CD14-positive monocyte (primary cell): ENCODE results near the gene APOBEC3F. TPM values are rescaled to one million over a fixed set of nuclear protein-coding genes. Genes with fewer than 3 reads are reported as not detected.
A peak's percentile ranks its signal among the peaks of the same experiment; 100 is the strongest.
"Not testable (repeated sequence)": the region's sequence is repeated elsewhere in the genome, so short reads cannot be mapped to it uniquely, and the experiment has no call there.

Experiments
- DNase-seq, 3 donors: peaks; one replicate each; pipeline ENCODE4 v3.0.0-alpha.2; 2011 to 2022
- H2AFZ ChIP-seq: 2 replicates; pipeline ENCODE4 v1.6.0; 2012; ENCODE audit warnings: mild to moderate bottlenecking, low read depth, low read length, inconsistent platforms; ENCODE audit not compliant: insufficient read depth, poor library complexity, severe bottlenecking
- H3K27ac ChIP-seq, 2 donors: 1 replicate in 1 of 2; 2 replicates in 1 of 2; pipeline ENCODE4 v1.5.1; 2012 to 2013; ENCODE audit warnings: low read length in 2 of 2, control low read depth in 1 of 2, inconsistent platforms in 1 of 2, low read depth in 1 of 2, mild to moderate bottlenecking in 1 of 2
- H3K27me3 ChIP-seq, 2 donors: one replicate each; pipeline versions ENCODE4 v1.6.0 to v1.6.1; 2011 to 2013; ENCODE audit warnings: low read length in 2 of 2; ENCODE audit not compliant: control insufficient read depth in 2 of 2, insufficient read depth in 2 of 2
- H3K36me3 ChIP-seq, 2 donors: replicated peaks in 1 of 2; 1 replicate in 1 of 2; 2 replicates in 1 of 2; pipeline versions ENCODE4 v1.5.1 to v1.6.1; 2012 to 2013; ENCODE audit warnings: low read length in 2 of 2, control low read depth in 1 of 2, inconsistent platforms in 1 of 2, mild to moderate bottlenecking in 1 of 2; ENCODE audit not compliant: insufficient read depth in 2 of 2, control insufficient read depth in 1 of 2
- H3K4me1 ChIP-seq, 2 donors: 1 replicate in 1 of 2; 2 replicates in 1 of 2; pipeline versions ENCODE4 v1.5.1 to v1.6.1; 2012 to 2013; ENCODE audit warnings: low read length in 2 of 2, control low read depth in 1 of 2, inconsistent platforms in 1 of 2, mild to moderate bottlenecking in 1 of 2, moderate library complexity in 1 of 2; ENCODE audit not compliant: insufficient read depth in 2 of 2, control insufficient read depth in 1 of 2
- H3K4me2 ChIP-seq: replicated peaks from 2 replicates; pipeline ENCODE3; 2012; ENCODE audit warnings: low read length, moderate library complexity, mild to moderate bottlenecking; ENCODE audit not compliant: poor library complexity, severe bottlenecking; ENCODE audit errors: extremely low read depth
- H3K4me3 ChIP-seq, 3 experiments: fragments of 200-600 bp in 1 of 3; sonication (generic) in 1 of 3; replicated peaks in 1 of 3; 1 replicate in 2 of 3; 2 replicates in 1 of 3; pipeline ENCODE4 v1.5.1; 2011 to 2013; ENCODE audit warnings: low read length in 3 of 3, mild to moderate bottlenecking in 3 of 3, control low read depth in 2 of 3, low read depth in 2 of 3, inconsistent platforms in 1 of 3, moderate library complexity in 1 of 3
- H3K79me2 ChIP-seq: 2 replicates; pipeline ENCODE4 v1.6.0; 2012; ENCODE audit warnings: mild to moderate bottlenecking, control low read depth, inconsistent platforms, low read length, moderate library complexity; ENCODE audit not compliant: insufficient read depth
- H3K9ac ChIP-seq: 2 replicates; pipeline ENCODE4 v1.6.0; 2017; ENCODE audit warnings: low read length, mild to moderate bottlenecking; ENCODE audit not compliant: insufficient read depth, poor library complexity, severe bottlenecking
- H3K9me3 ChIP-seq, 2 donors: replicated peaks in 1 of 2; 1 replicate in 1 of 2; 2 replicates in 1 of 2; pipeline versions ENCODE4 v1.5.1 to v1.6.1; 2012 to 2013; ENCODE audit warnings: low read length in 2 of 2, control low read depth in 1 of 2; ENCODE audit not compliant: control insufficient read depth in 1 of 2, insufficient read depth in 1 of 2
- H4K20me1 ChIP-seq: 2 replicates; pipeline ENCODE4 v1.6.0; 2012; ENCODE audit warnings: mild to moderate bottlenecking, low read length, control low read depth, moderate library complexity; ENCODE audit not compliant: insufficient read depth
- H3K27ac Mint-ChIP-seq, 7 donors: one replicate each; pipeline ENCODE4 v1.8.0; 2020; ENCODE audit warnings: mild to moderate bottlenecking in 7 of 7, mixed read lengths in 7 of 7, moderate library complexity in 6 of 7, inconsistent platforms in 2 of 7
- H3K27me3 Mint-ChIP-seq, 3 donors: one replicate each; pipeline ENCODE4 v1.8.0; 2021 to 2022; ENCODE audit warnings: low read depth in 3 of 3, mild to moderate bottlenecking in 3 of 3, mixed read lengths in 3 of 3, moderate library complexity in 3 of 3, inconsistent platforms in 1 of 3
- H3K36me3 Mint-ChIP-seq, 2 donors: one replicate each; pipeline ENCODE4 v1.8.0; 2020; ENCODE audit warnings: mixed read lengths in 2 of 2, inconsistent platforms in 1 of 2, mild to moderate bottlenecking in 1 of 2
- H3K4me1 Mint-ChIP-seq: one replicate; pipeline ENCODE4 v1.8.0; 2020; ENCODE audit warnings: mild to moderate bottlenecking, mixed read lengths
- H3K4me3 Mint-ChIP-seq, 2 donors: one replicate each; pipeline ENCODE4 v1.8.0; 2020; ENCODE audit warnings: mild to moderate bottlenecking in 2 of 2, mixed read lengths in 2 of 2, moderate library complexity in 1 of 2
- H3K9me3 Mint-ChIP-seq, 7 donors: one replicate each; pipeline ENCODE4 v1.8.0; 2020 to 2022; ENCODE audit warnings: mixed read lengths in 7 of 7, mild to moderate bottlenecking in 6 of 7, moderate library complexity in 6 of 7, inconsistent platforms in 2 of 7
- WGBS: methylation state at CpG from one replicate; pipeline ENCODE4 v1.1.5; 2013; ENCODE audit warnings: missing lambda C conversion rate; ENCODE audit not compliant: insufficient coverage; 5-methylcytosine and 5-hydroxymethylcytosine counted together
- intact Hi-C, 2 donors: fragments of 100-400 bp; cut with micrococcal nuclease; formaldehyde crosslinking; loops; one replicate each; pipeline versions ENCODE4 v1.15.0 to v1.15.1; 2023
- polyA plus RNA-seq, 3 donors: library from polyadenylated mRNA; depleted of rRNA in 1 of 3; unstranded in 2 of 3; stranded (reverse) in 1 of 3; fragments of 300-500 nt in 2 of 3; fragments of >200 nt in 1 of 3; fragmentation: Illumina TruSeq in 2 of 3; gene quantifications; 1 replicate in 2 of 3; 2 replicates in 1 of 3; pipeline ENCODE4 v1.2.3, GENCODE V29; 2012 to 2021
- TF ChIP-seq, protein P1 (sequence below): fragments of 200-600 bp; IDR thresholded peaks from one replicate; pipeline ENCODE4 v1.8.0; 2022; ENCODE audit warnings: antibody characterized with exemption, mild to moderate bottlenecking

APOBEC3F gene
- polyA plus RNA-seq, 3 donors, result 4.1 to 8.0 (median 4.4) TPM

DNA sequence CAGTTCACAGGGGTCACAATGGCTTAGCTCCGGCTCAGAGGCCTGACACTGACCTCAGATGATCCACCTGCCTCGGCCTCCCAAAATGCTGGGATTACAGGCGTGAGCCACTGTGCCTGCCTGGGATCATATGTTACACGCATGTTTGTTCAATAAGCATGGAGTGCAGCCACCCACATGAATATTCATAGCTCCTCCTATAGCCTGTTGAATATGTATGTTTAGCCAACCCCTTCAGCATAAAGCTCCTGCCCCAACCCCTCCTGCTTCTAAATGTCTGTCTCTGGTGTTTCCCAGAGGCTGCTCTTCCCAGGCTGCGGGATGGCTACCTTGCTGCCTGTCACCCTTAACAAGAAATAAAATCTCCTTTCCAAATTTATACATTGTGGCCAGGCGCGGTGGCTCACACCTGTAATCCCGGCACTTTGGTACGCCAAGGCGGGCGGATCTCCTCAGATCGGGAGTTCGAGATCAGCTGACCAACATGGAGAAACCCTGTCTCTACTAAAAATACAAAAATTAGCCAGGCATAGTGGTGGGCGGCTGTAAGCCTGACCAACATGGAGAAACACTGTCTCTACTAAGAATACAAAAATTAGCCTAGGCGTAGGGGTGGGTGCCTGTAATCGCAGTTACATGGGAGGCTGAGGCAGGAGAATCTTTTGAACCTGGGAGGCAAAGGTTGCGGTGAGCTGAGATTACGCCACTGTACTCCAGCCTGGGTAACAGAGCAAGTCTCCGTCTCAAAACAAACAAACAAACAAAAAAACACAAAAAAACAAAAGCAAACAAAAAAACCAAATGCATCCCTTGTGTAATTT lies 1.1 kb upstream of the APOBEC3F start:
- H3K9me3 Mint-ChIP-seq, result peaks cover 0 to 1% (median 0%) of the 10 kb centered on the region in 7 donors
- Histone ChIP-seq H3K36me3 (peaks cover 0 to 10% of the 10 kb centered on the region in 2 donors), H3K4me1 (peaks cover 16 to 20% of the 10 kb centered on the region in 2 donors), H3K9ac (no peak overlapping the region), H3K4me3 (peak overlapping the region in 1 of 3 experiments; percentile 86), H2AFZ (peak overlapping the region; percentile 84), H3K27ac (peak overlapping the region; percentile 63 to 87), H3K4me2 (peak overlapping the region; percentile 61), H4K20me1 (no peaks in the 10 kb centered on the region), H3K79me2 (peaks cover 9% of the 10 kb centered on the region), H3K9me3 (no peaks in the 10 kb centered on the region), H3K27me3 (no peaks in the 10 kb centered on the region)
- WGBS, result 93% methylated on average over 9 of the region's 19 CpGs
- no peak for DNase-seq
- intact Hi-C loops, result no loop called here
- TF ChIP-seq, protein P1, sequence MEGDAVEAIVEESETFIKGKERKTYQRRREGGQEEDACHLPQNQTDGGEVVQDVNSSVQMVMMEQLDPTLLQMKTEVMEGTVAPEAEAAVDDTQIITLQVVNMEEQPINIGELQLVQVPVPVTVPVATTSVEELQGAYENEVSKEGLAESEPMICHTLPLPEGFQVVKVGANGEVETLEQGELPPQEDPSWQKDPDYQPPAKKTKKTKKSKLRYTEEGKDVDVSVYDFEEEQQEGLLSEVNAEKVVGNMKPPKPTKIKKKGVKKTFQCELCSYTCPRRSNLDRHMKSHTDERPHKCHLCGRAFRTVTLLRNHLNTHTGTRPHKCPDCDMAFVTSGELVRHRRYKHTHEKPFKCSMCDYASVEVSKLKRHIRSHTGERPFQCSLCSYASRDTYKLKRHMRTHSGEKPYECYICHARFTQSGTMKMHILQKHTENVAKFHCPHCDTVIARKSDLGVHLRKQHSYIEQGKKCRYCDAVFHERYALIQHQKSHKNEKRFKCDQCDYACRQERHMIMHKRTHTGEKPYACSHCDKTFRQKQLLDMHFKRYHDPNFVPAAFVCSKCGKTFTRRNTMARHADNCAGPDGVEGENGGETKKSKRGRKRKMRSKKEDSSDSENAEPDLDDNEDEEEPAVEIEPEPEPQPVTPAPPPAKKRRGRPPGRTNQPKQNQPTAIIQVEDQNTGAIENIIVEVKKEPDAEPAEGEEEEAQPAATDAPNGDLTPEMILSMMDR, result no peak
- no peaks in the 10 kb centered on the region for H3K27me3 Mint-ChIP-seq
- peak overlapping the region; percentile 79 to 82 for H3K4me3 Mint-ChIP-seq
- peaks cover 24% of the 10 kb centered on the region for H3K4me1 Mint-ChIP-seq
- peaks cover 6 to 13% of the 10 kb centered on the region in 2 donors for H3K36me3 Mint-ChIP-seq
- H3K27ac Mint-ChIP-seq, result peak overlapping the region in 6 of 7 donors; percentile 8 to 82 (median 44)

DNA sequence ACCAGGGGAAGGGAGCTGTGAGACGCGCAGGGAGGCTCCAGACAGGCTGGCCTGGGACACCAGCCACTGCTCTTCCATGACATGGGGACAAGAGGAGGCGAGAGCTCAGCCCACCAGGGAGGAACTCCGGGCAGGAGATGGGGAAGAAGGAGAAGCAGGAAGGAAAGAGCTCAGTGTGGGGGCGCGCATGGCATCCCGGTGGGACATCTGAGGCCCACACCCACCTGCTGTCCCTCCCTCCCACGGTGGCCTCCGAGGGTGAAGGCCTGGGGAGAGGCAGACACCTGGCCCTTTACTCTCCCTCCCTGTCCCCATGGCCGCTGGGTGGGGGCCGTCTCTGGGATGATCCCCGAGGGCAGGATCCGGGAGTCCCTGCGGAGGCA lies 518 bp upstream of the APOBEC3F start:
- peak overlapping the region; percentile 73 for H3K9ac ChIP-seq
- DNase-seq, H4K20me1 ChIP-seq, H3K27me3 Mint-ChIP-seq, intact Hi-C loops, H3K9me3 Mint-ChIP-seq, H3K36me3 ChIP-seq, H3K9me3 ChIP-seq, H3K79me2 ChIP-seq, H3K27me3 ChIP-seq: not testable (repeated sequence)
- peaks cover 16 to 20% of the 10 kb centered on the region in 2 donors for H3K4me1 ChIP-seq
- peak overlapping the region; percentile 63 to 87 for H3K27ac ChIP-seq
- 64% methylated on average over 2 of the region's 14 CpGs for WGBS
- H3K4me2 ChIP-seq, result peak overlapping the region; percentile 61
- H3K4me1 Mint-ChIP-seq, result peaks cover 28% of the 10 kb centered on the region
- H2AFZ ChIP-seq, result peak overlapping the region; percentile 84
- peak overlapping the region; percentile 62 to 86 (median 64) for H3K4me3 ChIP-seq
- H3K27ac Mint-ChIP-seq, result peak overlapping the region in 6 of 7 donors; percentile 8 to 82 (median 66)
- peak overlapping the region; percentile 79 to 82 for H3K4me3 Mint-ChIP-seq
- peaks cover 10 to 17% of the 10 kb centered on the region in 2 donors for H3K36me3 Mint-ChIP-seq
